Stimulated activated naive CD8-positive, alpha-beta T cell treated with anti-CD3 and anti-CD28 coated beads, Interleukin-15, Interleukin-2, amounts not matched to agents 100 ng/mL and 50 ng/mL, for 24 hours (primary cell): ENCODE data around the gene PSMG1.
A peak's percentile ranks its signal among the peaks of the same experiment; 100 is the strongest.
"Not testable (repeated sequence)": the region's sequence is repeated elsewhere in the genome, so short reads cannot be mapped to it uniquely, and the experiment has no call there.

Experiments
- H3K27ac Mint-ChIP-seq: one replicate; pipeline ENCODE4 v1.8.0; 2021; ENCODE audit warnings: mild to moderate bottlenecking, mixed read lengths
- H3K27me3 Mint-ChIP-seq: one replicate; pipeline ENCODE4 v1.8.0; 2021; ENCODE audit warnings: mixed read lengths
- H3K36me3 Mint-ChIP-seq: one replicate; pipeline ENCODE4 v1.8.0; 2021; ENCODE audit warnings: low read depth, mixed read lengths
- H3K4me1 Mint-ChIP-seq: one replicate; pipeline ENCODE4 v1.8.0; 2021; ENCODE audit warnings: low read depth, mixed read lengths
- H3K4me3 Mint-ChIP-seq: one replicate; pipeline ENCODE4 v1.8.0; 2021; ENCODE audit warnings: mild to moderate bottlenecking, mixed read lengths
- H3K9me3 Mint-ChIP-seq: one replicate; pipeline ENCODE4 v1.8.0; 2021; ENCODE audit warnings: mixed read lengths

Gene PSMG1, protein sequence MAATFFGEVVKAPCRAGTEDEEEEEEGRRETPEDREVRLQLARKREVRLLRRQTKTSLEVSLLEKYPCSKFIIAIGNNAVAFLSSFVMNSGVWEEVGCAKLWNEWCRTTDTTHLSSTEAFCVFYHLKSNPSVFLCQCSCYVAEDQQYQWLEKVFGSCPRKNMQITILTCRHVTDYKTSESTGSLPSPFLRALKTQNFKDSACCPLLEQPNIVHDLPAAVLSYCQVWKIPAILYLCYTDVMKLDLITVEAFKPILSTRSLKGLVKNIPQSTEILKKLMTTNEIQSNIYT

DNA sequence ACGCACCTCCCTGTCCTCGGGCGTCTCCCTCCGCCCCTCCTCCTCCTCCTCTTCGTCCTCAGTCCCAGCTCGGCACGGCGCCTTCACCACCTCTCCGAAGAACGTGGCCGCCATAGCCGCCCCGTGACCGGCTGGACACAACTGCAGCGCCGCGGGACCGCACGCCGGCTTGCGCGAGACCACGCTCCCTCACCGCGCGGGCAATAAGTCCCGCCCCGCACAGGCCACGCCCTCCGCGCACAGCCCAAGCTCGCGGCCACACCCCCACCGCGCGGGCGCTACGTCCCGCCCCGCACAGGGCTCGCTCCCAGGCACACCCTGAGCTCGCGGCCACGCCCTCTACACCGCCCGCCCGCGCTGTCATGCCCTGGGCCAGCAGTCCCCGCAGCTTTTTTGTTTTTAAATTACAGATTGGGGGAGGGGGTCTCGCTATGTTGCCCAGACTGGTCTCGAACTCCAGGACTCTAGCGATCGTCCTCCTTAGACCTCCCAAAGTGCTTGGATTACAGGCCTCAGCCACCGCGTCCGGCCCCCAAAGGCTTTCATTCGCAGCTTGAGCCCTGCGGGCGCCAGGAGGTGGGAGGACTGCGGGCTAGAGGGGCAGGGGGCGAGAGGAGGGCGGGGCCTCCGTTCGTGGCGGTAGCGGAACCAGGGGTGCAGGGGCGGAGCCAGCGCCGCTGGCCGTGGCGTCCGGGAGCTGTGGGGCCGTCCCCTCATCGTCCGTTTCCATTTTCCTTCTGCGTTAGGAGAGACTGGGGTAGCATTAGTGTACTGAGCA, at the start of gene PSMG1:
PSMG1 (minus strand) TSS at position 180 of the 778 bp plus-strand sequence; CDS start at position 114, 66 bp downstream.
- Mint-ChIP-seq H3K36me3 (peaks cover 26% of the 10 kb centered on the region), H3K27me3 (no peaks in the 10 kb centered on the region), H3K4me1 (peaks cover 66% of the 10 kb centered on the region), H3K27ac (peak within 1 kb of the TSS; percentile 98), H3K9me3 (no peaks in the 10 kb centered on the region), H3K4me3 (peak within 1 kb of the TSS; percentile 98)

DNA sequence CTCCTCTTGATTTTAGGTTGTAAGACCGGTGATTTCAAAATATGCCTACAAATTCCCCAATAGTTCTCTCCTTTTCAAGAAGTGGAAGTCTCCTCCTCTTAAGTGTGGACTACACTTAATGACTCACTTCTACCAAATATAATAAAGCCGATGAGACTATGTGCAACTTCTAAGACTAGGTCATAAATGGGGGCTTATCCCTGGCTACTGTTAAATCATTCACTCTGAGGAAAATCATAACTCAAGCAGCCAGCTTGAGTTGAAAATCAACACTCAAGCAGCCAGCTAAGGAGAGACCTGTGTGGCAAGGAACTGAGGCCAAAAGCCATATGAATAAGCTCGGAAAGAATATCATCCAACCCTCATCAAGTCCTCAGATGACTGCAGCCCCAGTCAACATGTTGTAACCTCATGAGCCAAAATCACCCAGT, 49.6 kb upstream of the PSMG1 start:
- H3K4me3 Mint-ChIP-seq = no peak overlapping the region
- H3K27me3 Mint-ChIP-seq = no peaks in the 10 kb centered on the region
- H3K27ac Mint-ChIP-seq = no peak overlapping the region
- H3K9me3 Mint-ChIP-seq = no peaks in the 10 kb centered on the region
- H3K4me1 Mint-ChIP-seq = peaks cover 3% of the 10 kb centered on the region
- H3K36me3 Mint-ChIP-seq = peaks cover 59% of the 10 kb centered on the region

DNA sequence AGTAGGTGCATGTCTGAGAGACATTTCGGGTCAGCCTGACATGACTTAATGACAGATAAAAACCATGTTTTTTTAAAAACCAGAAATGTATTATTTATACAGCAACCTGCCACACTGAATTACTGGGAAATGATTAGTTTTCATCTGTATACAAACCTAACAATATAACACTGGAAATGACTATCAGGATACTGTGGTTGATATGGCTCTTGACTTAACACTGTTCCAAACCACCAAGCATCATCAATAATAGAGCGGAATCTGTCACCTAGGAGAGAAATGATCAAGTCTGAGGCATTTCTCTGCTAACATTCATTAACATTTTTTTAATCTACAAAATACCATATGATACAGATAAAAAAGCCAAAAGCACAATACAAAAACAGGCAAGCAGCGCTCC, 41.7 kb upstream of the PSMG1 start:
- Mint-ChIP-seq H3K9me3 (no peaks in the 10 kb centered on the region), H3K27me3 (no peaks in the 10 kb centered on the region), H3K4me1 (peaks cover 3% of the 10 kb centered on the region), H3K4me3 (no peak overlapping the region), H3K27ac (no peak overlapping the region), H3K36me3 (peaks cover 65% of the 10 kb centered on the region)

DNA sequence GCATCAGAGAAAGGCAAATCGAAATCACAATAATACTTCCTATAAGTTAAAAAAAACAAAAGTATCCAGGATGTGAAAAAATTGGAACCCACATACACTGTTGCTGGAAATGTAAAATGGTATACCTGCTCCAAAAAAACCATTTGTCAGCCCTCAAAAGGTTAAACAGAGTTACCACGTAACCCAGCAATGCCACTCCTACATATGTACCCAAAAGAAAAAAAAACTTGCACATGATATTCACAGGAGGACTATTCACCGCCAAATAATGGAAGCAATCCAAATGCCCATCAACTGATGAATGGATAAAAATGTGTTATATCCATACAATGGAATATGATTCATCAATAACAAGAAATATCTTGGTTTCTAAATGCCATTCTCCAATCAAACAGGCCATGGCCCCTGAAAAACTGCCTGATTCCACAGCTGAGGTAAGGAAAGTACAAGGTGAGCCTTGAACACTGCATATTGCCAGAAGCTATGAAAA, 38.8 kb upstream of the PSMG1 start:
- H3K4me3 Mint-ChIP-seq = no peak overlapping the region
- H3K27me3 Mint-ChIP-seq = no peaks in the 10 kb centered on the region
- H3K27ac Mint-ChIP-seq = peak overlapping the region; percentile 38

DNA sequence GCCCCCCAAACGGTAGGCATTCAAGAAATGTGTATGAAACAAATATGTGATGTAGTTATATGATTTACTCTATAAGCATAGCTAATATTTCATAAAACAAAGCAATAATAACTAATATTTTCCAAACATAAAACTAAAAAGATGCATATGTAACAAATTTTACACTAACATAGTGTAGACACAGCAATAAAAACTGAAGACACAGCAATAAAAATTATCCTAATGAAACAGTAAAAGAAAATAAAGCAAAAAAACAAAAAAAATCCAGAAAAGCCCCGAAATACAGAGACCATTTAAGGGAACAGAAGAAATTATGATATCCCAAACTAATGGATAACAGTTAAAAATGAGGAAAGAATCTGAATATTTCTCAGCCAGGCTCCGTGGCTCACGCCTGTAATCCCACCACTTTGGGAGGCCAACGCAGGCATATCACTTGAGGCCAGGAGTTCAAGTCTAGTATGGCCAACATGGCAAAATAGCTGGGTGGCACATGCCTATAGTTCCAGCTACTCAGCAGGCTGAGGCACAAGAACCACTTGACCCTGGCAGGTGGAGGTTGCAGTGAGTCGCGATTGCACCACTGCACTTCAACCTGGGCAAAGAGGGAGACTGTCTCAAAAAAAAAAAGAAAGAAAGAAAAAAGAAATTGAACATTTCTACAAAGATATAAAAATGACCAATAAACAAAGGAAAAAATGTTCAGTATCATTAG, 38.2 kb upstream of the PSMG1 start:
- Mint-ChIP-seq H3K27ac (peak overlapping the region; percentile 38), H3K4me3 (no peak overlapping the region), H3K9me3 (no peaks in the 10 kb centered on the region), H3K4me1 (peaks cover 10% of the 10 kb centered on the region), H3K27me3 (no peaks in the 10 kb centered on the region), H3K36me3 (peaks cover 65% of the 10 kb centered on the region)

More for the DNA sequence above, 38.8 kb upstream of the PSMG1 start:
- peaks cover 10% of the 10 kb centered on the region for H3K4me1 Mint-ChIP-seq
- no peaks in the 10 kb centered on the region for H3K9me3 Mint-ChIP-seq
- peaks cover 68% of the 10 kb centered on the region for H3K36me3 Mint-ChIP-seq

DNA sequence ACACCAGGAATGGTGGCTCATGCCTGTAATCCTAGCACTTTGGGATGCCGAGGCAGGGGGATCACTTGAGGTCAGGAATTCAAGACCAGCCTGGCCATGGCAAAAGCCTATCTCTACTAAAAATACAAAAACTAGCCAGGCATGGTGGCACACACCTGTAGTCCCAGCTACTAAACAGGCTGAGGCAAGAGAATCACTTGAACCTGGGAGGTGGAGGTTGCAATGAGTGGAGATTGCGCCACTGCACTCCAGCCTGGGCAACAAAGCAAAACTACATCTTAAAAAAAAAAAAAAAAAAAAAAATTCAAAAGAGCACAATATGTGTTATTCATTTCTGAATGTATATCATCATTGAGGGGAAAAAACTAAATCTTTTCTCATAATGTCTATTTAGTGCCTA, 37.6 kb upstream of the PSMG1 start:
- H3K27ac Mint-ChIP-seq, H3K27me3 Mint-ChIP-seq, H3K4me3 Mint-ChIP-seq, H3K9me3 Mint-ChIP-seq: not testable (repeated sequence)
- Mint-ChIP-seq H3K4me1 (peaks cover 10% of the 10 kb centered on the region), H3K36me3 (peaks cover 61% of the 10 kb centered on the region)

DNA sequence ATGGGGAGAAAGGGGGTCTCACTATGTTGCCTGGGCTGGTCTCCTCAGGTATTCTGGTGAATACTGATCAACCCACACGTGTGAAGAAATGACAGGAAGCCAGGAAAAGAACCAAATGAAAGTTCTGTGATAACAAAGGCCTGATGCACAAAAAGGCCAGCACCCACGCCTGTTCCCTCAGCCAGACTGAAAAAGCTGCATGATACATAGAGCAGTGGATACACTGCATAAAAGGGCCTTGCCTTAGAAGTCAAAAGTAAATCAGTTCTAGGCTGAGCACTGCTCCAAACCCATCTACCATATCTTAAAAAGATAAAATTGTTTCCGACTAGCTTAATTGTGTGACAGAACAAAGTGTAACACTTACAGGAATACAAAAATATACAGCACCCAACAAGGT, 36.9 kb upstream of the PSMG1 start:
- H3K27me3 Mint-ChIP-seq = no peaks in the 10 kb centered on the region
- no peak overlapping the region for H3K27ac Mint-ChIP-seq
- H3K9me3 Mint-ChIP-seq = no peaks in the 10 kb centered on the region
- H3K36me3 Mint-ChIP-seq = peaks cover 60% of the 10 kb centered on the region
- H3K4me3 Mint-ChIP-seq = no peak overlapping the region
- H3K4me1 Mint-ChIP-seq = peaks cover 10% of the 10 kb centered on the region

DNA sequence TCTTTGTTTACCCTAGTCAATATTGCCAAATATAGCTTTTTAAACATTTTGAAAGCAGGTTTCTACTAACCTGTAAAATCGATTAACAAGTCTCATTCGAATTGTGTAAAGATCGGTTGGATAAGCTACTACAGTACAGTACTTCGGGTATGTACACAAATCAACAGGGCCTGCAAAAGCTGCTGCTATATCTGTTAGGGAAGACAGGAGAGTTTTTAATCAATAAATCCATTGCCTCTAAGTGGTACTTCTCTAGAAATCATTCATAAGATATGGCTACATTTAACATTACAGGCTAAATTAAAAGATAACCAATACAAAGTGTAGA, 34.8 kb upstream of the PSMG1 start:
- Mint-ChIP-seq H3K4me3 (no peak overlapping the region), H3K36me3 (peaks cover 62% of the 10 kb centered on the region), H3K4me1 (peaks cover 10% of the 10 kb centered on the region), H3K27ac (peak overlapping the region; percentile 45), H3K9me3 (no peaks in the 10 kb centered on the region), H3K27me3 (no peaks in the 10 kb centered on the region)

DNA sequence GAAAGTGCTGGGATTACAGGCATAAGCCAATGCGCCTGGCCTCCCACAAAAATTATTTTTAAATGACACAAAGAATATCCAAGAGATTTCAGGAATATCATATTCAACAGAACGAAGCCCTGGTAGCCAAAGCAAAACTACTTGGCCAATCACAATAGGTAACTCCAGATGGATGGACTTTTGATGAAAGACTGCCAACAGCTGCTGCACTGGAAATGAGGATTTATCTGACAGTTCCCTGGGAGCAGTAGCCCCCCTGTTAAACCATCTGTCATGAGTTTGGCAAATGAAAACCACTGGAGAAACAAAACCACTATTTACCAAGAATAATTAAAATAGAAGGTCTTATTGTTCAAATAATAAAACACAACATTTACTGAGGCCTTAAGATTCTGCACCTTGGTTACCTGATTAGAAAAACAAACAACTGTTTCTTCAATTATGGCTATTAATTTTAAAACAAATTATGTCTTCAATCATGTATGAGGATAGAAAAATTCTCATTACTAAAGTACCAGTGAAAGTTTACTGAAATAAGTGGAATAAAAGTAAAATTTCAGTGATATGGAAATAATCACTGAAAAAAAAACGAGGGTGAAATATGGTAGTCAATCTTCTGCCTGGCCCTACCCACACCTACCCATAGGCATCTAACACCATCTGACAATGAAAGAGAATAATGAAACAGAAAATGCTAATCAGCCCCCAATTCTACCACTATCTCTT, 34.3 kb upstream of the PSMG1 start:
- H3K27me3 Mint-ChIP-seq = no peaks in the 10 kb centered on the region
- peaks cover 10% of the 10 kb centered on the region for H3K4me1 Mint-ChIP-seq
- H3K36me3 Mint-ChIP-seq = peaks cover 62% of the 10 kb centered on the region
- peak overlapping the region; percentile 45 for H3K27ac Mint-ChIP-seq
- H3K9me3 Mint-ChIP-seq = no peaks in the 10 kb centered on the region
- no peak overlapping the region for H3K4me3 Mint-ChIP-seq

DNA sequence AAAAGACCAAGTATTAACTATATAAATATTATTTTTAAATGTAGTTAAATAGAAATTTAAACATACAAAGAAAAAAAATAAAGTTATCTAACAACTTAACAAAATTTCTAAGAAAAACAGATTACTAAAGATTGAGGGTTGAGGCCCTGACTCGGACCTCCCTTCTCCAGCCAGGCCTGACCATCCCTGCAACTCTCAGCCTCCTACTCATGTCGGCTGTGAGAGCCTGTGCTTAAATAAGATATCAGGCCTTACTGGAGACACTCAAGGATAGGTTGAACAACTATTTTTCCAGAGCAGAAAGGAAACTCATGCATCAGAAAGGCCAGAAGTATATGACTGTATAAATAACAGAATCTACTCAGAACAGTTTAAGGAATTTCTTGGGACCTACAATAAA, 33.0 kb upstream of the PSMG1 start:
- Mint-ChIP-seq H3K27me3 (no peaks in the 10 kb centered on the region), H3K36me3 (peaks cover 60% of the 10 kb centered on the region), H3K4me1 (peaks cover 10% of the 10 kb centered on the region), H3K27ac (no peak overlapping the region), H3K4me3 (no peak overlapping the region), H3K9me3 (no peaks in the 10 kb centered on the region)

DNA sequence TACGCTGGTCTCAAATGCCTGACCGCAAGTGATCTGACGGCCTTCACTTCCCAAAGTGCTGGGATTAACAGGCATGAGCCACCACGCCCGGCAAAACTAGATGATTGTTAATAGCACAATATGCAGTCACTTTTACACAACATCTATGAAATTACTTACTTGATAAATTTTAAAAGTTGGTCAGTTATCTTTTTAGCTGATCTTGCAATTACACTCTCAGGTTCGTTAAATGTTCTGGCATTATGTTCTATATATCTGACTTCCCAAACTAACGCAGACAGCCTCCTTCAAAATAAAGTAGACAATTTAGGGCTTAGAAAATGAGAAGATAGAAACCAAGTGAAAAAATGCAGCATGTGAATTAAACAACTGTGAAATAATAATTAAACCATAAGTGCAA, 31.8 kb upstream of the PSMG1 start:
- H3K4me1 Mint-ChIP-seq = peaks cover 18% of the 10 kb centered on the region
- no peak overlapping the region for H3K4me3 Mint-ChIP-seq
- H3K36me3 Mint-ChIP-seq = peaks cover 65% of the 10 kb centered on the region
- H3K27me3 Mint-ChIP-seq = no peaks in the 10 kb centered on the region
- no peak overlapping the region for H3K27ac Mint-ChIP-seq
- no peaks in the 10 kb centered on the region for H3K9me3 Mint-ChIP-seq

DNA sequence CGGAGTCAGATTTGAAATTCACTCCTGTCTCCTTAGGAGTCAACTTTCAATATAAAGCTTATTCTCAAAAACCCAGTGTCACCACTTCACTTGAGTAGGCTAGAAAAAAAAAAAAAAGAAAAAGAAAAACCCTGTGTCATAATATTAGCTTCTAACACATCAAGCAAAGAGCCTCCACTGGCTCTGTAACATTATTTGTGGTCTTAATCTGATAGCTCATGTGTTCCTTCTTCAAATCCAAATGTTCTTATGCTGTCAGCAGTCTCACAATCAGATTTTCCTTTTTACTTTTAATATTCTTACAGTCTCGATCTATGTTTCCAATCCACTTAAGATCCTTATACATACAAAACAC, 26.1 kb upstream of the PSMG1 start:
- H3K27ac Mint-ChIP-seq = peak overlapping the region; percentile 82
- H3K27me3 Mint-ChIP-seq = no peaks in the 10 kb centered on the region
- H3K9me3 Mint-ChIP-seq = no peaks in the 10 kb centered on the region
- peaks cover 64% of the 10 kb centered on the region for H3K36me3 Mint-ChIP-seq
- no peak overlapping the region for H3K4me3 Mint-ChIP-seq
- H3K4me1 Mint-ChIP-seq = peaks cover 27% of the 10 kb centered on the region

DNA sequence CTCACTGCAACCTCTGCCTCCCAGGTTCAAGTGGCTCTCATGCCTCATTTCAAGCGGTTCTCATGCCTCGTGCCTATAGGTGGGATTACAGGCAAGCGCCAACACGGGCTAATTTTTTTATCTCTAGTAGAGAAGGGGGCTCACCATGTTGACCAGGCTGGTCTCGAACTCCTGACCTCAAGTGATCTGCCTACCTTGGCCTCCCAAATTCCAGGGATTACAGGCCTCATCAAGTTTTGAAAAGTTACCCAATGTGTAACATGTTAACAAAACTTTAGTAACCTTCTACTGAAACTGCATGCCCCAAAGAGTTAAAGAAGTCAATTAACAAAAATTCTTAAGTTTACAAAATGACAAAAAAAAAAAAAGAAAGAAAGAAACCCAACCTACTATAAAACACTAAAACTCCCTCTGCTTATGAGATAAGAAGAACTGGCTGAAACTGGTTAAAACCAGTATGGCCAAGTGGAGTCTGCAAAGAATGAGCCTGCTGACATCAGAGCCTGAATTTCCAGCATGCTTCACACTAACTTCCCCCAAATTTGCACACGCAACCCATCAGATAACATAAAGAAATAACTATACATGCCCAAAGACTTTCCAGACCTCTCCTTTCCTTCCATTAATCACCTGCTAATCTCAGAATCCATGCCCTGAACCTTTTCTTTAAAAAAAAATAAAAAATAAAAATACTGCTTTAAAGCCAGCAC, 25.5 kb upstream of the PSMG1 start:
- no peak overlapping the region for H3K4me3 Mint-ChIP-seq
- H3K9me3 Mint-ChIP-seq = no peaks in the 10 kb centered on the region
- peaks cover 59% of the 10 kb centered on the region for H3K36me3 Mint-ChIP-seq
- H3K27ac Mint-ChIP-seq = peak overlapping the region; percentile 72
- H3K4me1 Mint-ChIP-seq = peaks cover 27% of the 10 kb centered on the region
- no peaks in the 10 kb centered on the region for H3K27me3 Mint-ChIP-seq

DNA sequence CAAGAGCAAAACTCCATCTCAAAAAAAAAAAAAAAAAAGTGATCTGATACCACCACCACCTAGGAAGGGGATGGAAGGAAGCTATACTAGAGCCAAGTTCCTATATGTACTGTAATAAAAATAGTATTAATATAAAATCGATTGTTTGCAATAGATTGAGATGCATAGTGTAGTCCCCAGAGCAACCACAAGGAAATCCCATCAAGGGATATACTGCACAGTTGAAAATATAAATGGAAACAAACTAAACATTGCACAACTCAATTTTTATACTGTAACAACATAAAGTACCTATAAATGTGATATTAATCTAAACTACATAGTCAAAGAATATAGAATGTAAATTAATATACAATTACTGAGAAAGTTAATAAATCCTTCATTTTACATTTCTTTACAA, 20.9 kb upstream of the PSMG1 start:
- H3K4me1 Mint-ChIP-seq = peaks cover 6% of the 10 kb centered on the region
- no peaks in the 10 kb centered on the region for H3K27me3 Mint-ChIP-seq
- H3K4me3 Mint-ChIP-seq = no peak overlapping the region
- H3K27ac Mint-ChIP-seq = no peak overlapping the region
- peaks cover 53% of the 10 kb centered on the region for H3K36me3 Mint-ChIP-seq
- no peaks in the 10 kb centered on the region for H3K9me3 Mint-ChIP-seq
